AG04450 (cell line): ENCODE measurements around the gene PAWR. TPM values are rescaled to one million over a fixed set of nuclear protein-coding genes. Genes with fewer than 3 reads are reported as not detected.

Experiments
- CTCF ChIA-PET: fragments of 300-600, 350-600 bp; formaldehyde crosslinking; extraction: SDS; loops from one replicate; lab custom pipeline; 2022; ENCODE audit warnings: antibody characterized with exemption, inconsistent platforms; lab: Charles Lee
- POLR2A ChIA-PET: fragments of 350-600 bp; formaldehyde crosslinking; extraction: SDS; loops from one replicate; lab custom pipeline; 2021; ENCODE audit warnings: antibody characterized with exemption, inconsistent platforms; lab: Yijun Ruan, JAX
- DNase-seq: peaks from one replicate; pipeline ENCODE4 v3.0.0-alpha.2; 2011; ENCODE audit warnings: low read depth, low spot score
- H3K27ac ChIP-seq: one replicate; pipeline ENCODE4 v1.5.1; 2012; ENCODE audit warnings: low read depth, low read length, control low read depth
- H3K27me3 ChIP-seq: one replicate; pipeline ENCODE4 v1.6.0; 2012; ENCODE audit warnings: low read length; ENCODE audit not compliant: control insufficient read depth, insufficient read depth
- H3K4me3 ChIP-seq: 2 replicates; pipeline ENCODE4 v1.5.1; 2011; ENCODE audit warnings: mild to moderate bottlenecking, low read depth, low read length, control low read depth
- H3K9me3 ChIP-seq: 2 replicates; pipeline ENCODE4 v1.5.1; 2012; ENCODE audit warnings: low read length; ENCODE audit not compliant: control insufficient read depth, insufficient read depth
- CTCF ChIP-seq: IDR thresholded peaks from 2 replicates; pipeline ENCODE4 v1.5.1; 2011; ENCODE audit warnings: low read depth, low read length, control low read depth, inconsistent platforms
- polyA plus RNA-seq: library from polyadenylated mRNA; depleted of rRNA; stranded (reverse); fragments of >200 nt; gene quantifications from 2 replicates; pipeline ENCODE4 v1.2.3, GENCODE V29; 2011

Gene PAWR
- polyA plus RNA-seq, 1 experiment = 15.7 TPM

- H3K27me3 ChIP-seq = no peaks in the 10 kb centered on the region
- ChIA-PET CTCF (no interaction called here), POLR2A (no interaction called here)
- no peaks in the 10 kb centered on the region; the same call in 1 of the 2 replicates for H3K9me3 ChIP-seq
- no peak overlapping the region for H3K4me3 ChIP-seq
- no peak for DNase-seq
- TF ChIP-seq CTCF = no peak
- H3K27ac ChIP-seq = no peak overlapping the region
Observed at GRCh38 chr12:79717006-79717405, 26.2 kb upstream of the PAWR start.

GRCh38 chr12:79715308-79715707, 24.5 kb upstream of the PAWR start:
- H3K27me3 ChIP-seq = no peaks in the 10 kb centered on the region
- ChIA-PET CTCF (interaction anchor here (1.5 kb wide), 1 partner anchor 168 kb away, joined by 3 read pairs; no protein-coding TSS in a partner anchor), POLR2A (no interaction called here)
- no peak for TF ChIP-seq CTCF
- peaks cover 7% of the 10 kb centered on the region; the same call in 1 of the 2 replicates for H3K9me3 ChIP-seq
- H3K4me3 ChIP-seq = no peak overlapping the region
- DNase-seq = no peak
- no peak overlapping the region for H3K27ac ChIP-seq

- ChIA-PET POLR2A (no interaction called here), CTCF (no interaction called here)
- Histone ChIP-seq H3K27me3 (no peaks in the 10 kb centered on the region), H3K9me3 (peaks cover 7% of the 10 kb centered on the region; the same call in 1 of the 2 replicates), H3K27ac (no peak overlapping the region), H3K4me3 (no peak overlapping the region)
- no peak for TF ChIP-seq CTCF
- DNase-seq = no peak
Observed at GRCh38 chr12:79710707-79711483, 20.1 kb upstream of the PAWR start.

- DNase-seq = no peak
- Histone ChIP-seq H3K27ac (no peak overlapping the region), H3K9me3 (peaks cover 7% of the 10 kb centered on the region; the same call in 1 of the 2 replicates), H3K27me3 (no peaks in the 10 kb centered on the region), H3K4me3 (no peak overlapping the region)
- TF ChIP-seq CTCF = no peak
- POLR2A ChIA-PET = interaction anchor here (0.5 kb wide), 1 partner anchor 41 kb away, joined by 3 read pairs; no protein-coding TSS in a partner anchor
- CTCF ChIA-PET = interaction anchor here (1.4 kb wide), 1 partner anchor 29 kb away, joined by 5 read pairs; no protein-coding TSS in a partner anchor
Observed at GRCh38 chr12:79707830-79708229, 17.1 kb upstream of the PAWR start.

GRCh38 chr12:79706676-79707075, 15.9 kb upstream of the PAWR start:
- no peak overlapping the region for H3K27ac ChIP-seq
- ChIA-PET POLR2A (no interaction called here), CTCF (interaction anchor here (1.4 kb wide), 1 partner anchor 31 kb away, joined by 5 read pairs; no protein-coding TSS in a partner anchor)
- H3K9me3 ChIP-seq = peaks cover 7% of the 10 kb centered on the region; the same call in 1 of the 2 replicates
- no peak for DNase-seq
- H3K4me3 ChIP-seq = no peak overlapping the region
- no peaks in the 10 kb centered on the region for H3K27me3 ChIP-seq
- TF ChIP-seq CTCF = no peak
